Fibroblast of lung (primary cell): ENCODE data around the gene AMIGO1. TPM values are rescaled to one million over a fixed set of nuclear protein-coding genes. Genes with fewer than 3 reads are reported as not detected.

ENCODE experiments used
- DNase-seq, 2 donors: peaks; one replicate each; pipeline versions ENCODE4 v3.0.0 to v3.0.0-alpha.2; 2010; ENCODE audit warnings: low read depth in 2 of 2
- H2AFZ ChIP-seq: 2 replicates; pipeline ENCODE4 v1.5.1; 2012; ENCODE audit warnings: low read length, control low read depth, inconsistent platforms
- H3K27ac ChIP-seq: 2 replicates; pipeline ENCODE4 v1.5.1; 2011; ENCODE audit warnings: low read length, control low read depth; ENCODE audit not compliant: insufficient read depth
- H3K27me3 ChIP-seq: 2 replicates; pipeline ENCODE4 v1.5.1; 2011; ENCODE audit warnings: mild to moderate bottlenecking, low read length; ENCODE audit not compliant: control insufficient read depth, insufficient read depth
- H3K36me3 ChIP-seq: 2 replicates; pipeline ENCODE4 v1.5.1; 2011; ENCODE audit warnings: low read length; ENCODE audit not compliant: control insufficient read depth, insufficient read depth
- H3K4me1 ChIP-seq: 2 replicates; pipeline ENCODE4 v1.5.1; 2011; ENCODE audit warnings: low read length; ENCODE audit not compliant: control insufficient read depth, insufficient read depth; ENCODE audit errors: extremely low read depth
- H3K4me2 ChIP-seq: 2 replicates; pipeline ENCODE4 v1.5.1; 2011; ENCODE audit warnings: low read length, control low read depth; ENCODE audit not compliant: insufficient read depth; ENCODE audit errors: extremely low read depth
- H3K4me3 ChIP-seq, 4 experiments: fragments of 200-600 bp in 1 of 4; sonication (generic) in 1 of 4; replicated peaks in 1 of 4; 2 replicates each; pipeline ENCODE4 v1.5.1; 2011 to 2016; ENCODE audit warnings: low read length in 4 of 4, low read depth in 3 of 4, mild to moderate bottlenecking in 3 of 4, control low read depth in 2 of 4, inconsistent platforms in 1 of 4, mixed read lengths in 1 of 4; ENCODE audit not compliant: insufficient read depth in 1 of 4; ENCODE audit errors: control extremely low read depth in 1 of 4
- H3K79me2 ChIP-seq: 2 replicates; pipeline ENCODE4 v1.5.1; 2012; ENCODE audit warnings: mild to moderate bottlenecking, low read length, inconsistent platforms; ENCODE audit not compliant: control insufficient read depth, insufficient read depth
- H3K9ac ChIP-seq: 2 replicates; pipeline ENCODE4 v1.5.1; 2011; ENCODE audit warnings: mild to moderate bottlenecking, low read length, control low read depth; ENCODE audit not compliant: insufficient read depth
- H3K9me3 ChIP-seq: 2 replicates; pipeline ENCODE4 v1.5.1; 2012; ENCODE audit warnings: low read depth, low read length; ENCODE audit not compliant: control insufficient read depth, insufficient read depth
- H4K20me1 ChIP-seq: 2 replicates; pipeline ENCODE4 v1.5.1; 2011; ENCODE audit warnings: low read length; ENCODE audit not compliant: control insufficient read depth, insufficient read depth; ENCODE audit errors: extremely low read depth
- EZH2 ChIP-seq: IDR thresholded peaks from 2 replicates; pipeline ENCODE4 v1.5.1; 2012; ENCODE audit warnings: low read length, control low read depth, mild to moderate bottlenecking; ENCODE audit errors: missing control alignments
- polyA plus RNA-seq, 2 donors: library from polyadenylated mRNA; depleted of rRNA in 1 of 2; stranded (reverse) in 1 of 2; unstranded in 1 of 2; fragments of >200 nt; gene quantifications; 2 replicates each; pipeline ENCODE4 v1.2.1, GENCODE V29; 2011 to 2012; ENCODE audit warnings: missing spikeins in 1 of 2
- total RNA-seq: library from RNA; depleted of rRNA; stranded (reverse); fragments of >200 nt; gene quantifications from 2 replicates; pipeline ENCODE4 v1.2.1, GENCODE V29; 2014
- TF ChIP-seq, protein P1 (sequence below), 2 donors: IDR thresholded peaks in 1 of 2; conservative IDR thresholded peaks in 1 of 2; 1 replicate in 1 of 2; 2 replicates in 1 of 2; pipeline ENCODE4 v1.5.1; 2011 to 2012; ENCODE audit warnings: low read length in 2 of 2, control low read depth in 1 of 2, inconsistent platforms in 1 of 2, low read depth in 1 of 2, mild to moderate bottlenecking in 1 of 2

Gene AMIGO1
- total and polyA plus RNA-seq, 2 donors (not counting 1 experiment from before 2014, with no cell fraction given), result 0.57 to 2.5 TPM

DNA sequence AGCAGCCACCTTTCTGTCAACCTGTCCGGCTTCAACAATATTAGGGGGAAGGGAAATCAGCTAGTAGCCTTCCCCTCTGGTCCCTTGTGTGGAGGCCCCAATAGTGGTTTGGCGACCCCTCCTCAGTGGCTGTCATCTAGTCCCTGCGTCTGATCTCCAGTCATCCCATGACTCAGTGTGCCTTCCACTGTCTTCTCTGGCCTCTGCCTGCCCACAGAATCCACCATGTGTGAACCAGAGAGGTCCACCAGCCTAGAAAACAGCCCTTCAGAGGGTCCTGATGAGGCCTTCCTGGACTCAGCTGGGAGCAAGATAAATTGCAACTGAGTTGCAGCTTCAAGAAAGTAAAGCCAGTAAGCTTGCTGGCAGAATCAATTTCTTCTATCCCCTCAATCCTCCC is 29.6 kb downstream of the AMIGO1 start:
- DNase-seq, result no peak
- peaks cover 6% of the 10 kb centered on the region for H3K4me1 ChIP-seq
- no peaks in the 10 kb centered on the region for H3K36me3 ChIP-seq
- no peaks in the 10 kb centered on the region for H3K9me3 ChIP-seq
- no peaks in the 10 kb centered on the region for H4K20me1 ChIP-seq
- no peak overlapping the region for H3K4me2 ChIP-seq
- H3K27ac ChIP-seq, result no peak overlapping the region
- H3K9ac ChIP-seq, result no peak overlapping the region
- no peak for TF ChIP-seq EZH2
- TF ChIP-seq, protein P1, sequence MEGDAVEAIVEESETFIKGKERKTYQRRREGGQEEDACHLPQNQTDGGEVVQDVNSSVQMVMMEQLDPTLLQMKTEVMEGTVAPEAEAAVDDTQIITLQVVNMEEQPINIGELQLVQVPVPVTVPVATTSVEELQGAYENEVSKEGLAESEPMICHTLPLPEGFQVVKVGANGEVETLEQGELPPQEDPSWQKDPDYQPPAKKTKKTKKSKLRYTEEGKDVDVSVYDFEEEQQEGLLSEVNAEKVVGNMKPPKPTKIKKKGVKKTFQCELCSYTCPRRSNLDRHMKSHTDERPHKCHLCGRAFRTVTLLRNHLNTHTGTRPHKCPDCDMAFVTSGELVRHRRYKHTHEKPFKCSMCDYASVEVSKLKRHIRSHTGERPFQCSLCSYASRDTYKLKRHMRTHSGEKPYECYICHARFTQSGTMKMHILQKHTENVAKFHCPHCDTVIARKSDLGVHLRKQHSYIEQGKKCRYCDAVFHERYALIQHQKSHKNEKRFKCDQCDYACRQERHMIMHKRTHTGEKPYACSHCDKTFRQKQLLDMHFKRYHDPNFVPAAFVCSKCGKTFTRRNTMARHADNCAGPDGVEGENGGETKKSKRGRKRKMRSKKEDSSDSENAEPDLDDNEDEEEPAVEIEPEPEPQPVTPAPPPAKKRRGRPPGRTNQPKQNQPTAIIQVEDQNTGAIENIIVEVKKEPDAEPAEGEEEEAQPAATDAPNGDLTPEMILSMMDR (conservative IDR thresholded peaks at IDR 0.05 in 1 of 2, IDR thresholded peaks at IDR 0.05 in 1 of 2; ENCODE audit: low read depth in 1 of 2, low read length in 2 of 2), result no peak
- no peaks in the 10 kb centered on the region for H3K79me2 ChIP-seq
- peaks cover 9% of the 10 kb centered on the region for H3K27me3 ChIP-seq
- H2AFZ ChIP-seq, result no peak overlapping the region
- no peak overlapping the region for H3K4me3 ChIP-seq

DNA sequence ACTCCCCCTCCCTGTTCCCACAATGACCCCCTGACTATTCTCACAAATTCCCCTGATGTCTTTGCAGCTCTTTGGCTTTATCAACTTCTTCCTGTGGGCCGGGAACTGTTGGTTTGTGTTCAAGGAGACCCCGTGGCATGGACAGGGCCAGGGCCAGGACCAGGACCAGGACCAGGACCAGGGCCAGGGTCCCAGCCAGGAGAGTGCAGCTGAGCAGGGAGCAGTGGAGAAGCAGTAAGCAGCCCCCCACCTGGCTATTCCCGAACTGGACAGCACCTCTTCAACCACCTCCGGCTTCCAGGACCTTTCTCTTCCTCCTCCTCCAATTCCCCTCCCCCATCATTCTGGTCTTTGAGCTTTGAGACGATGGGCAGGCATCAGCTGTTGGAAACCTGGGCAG is 30.2 kb downstream of the AMIGO1 start:
- DNase-seq, result no peak
- H3K9ac ChIP-seq, result no peak overlapping the region
- peaks cover 12% of the 10 kb centered on the region for H3K27me3 ChIP-seq
- H3K9me3 ChIP-seq, result no peaks in the 10 kb centered on the region
- H3K4me1 ChIP-seq, result peaks cover 6% of the 10 kb centered on the region
- H2AFZ ChIP-seq, result no peak overlapping the region
- TF ChIP-seq, protein P1 (conservative IDR thresholded peaks at IDR 0.05 in 1 of 2, IDR thresholded peaks at IDR 0.05 in 1 of 2; ENCODE audit: low read depth in 1 of 2, low read length in 2 of 2), result no peak
- TF ChIP-seq EZH2, result no peak
- H3K79me2 ChIP-seq, result no peaks in the 10 kb centered on the region
- H4K20me1 ChIP-seq, result no peaks in the 10 kb centered on the region
- H3K36me3 ChIP-seq, result no peaks in the 10 kb centered on the region
- no peak overlapping the region for H3K4me2 ChIP-seq
- no peak overlapping the region for H3K4me3 ChIP-seq
- H3K27ac ChIP-seq, result no peak overlapping the region

DNA sequence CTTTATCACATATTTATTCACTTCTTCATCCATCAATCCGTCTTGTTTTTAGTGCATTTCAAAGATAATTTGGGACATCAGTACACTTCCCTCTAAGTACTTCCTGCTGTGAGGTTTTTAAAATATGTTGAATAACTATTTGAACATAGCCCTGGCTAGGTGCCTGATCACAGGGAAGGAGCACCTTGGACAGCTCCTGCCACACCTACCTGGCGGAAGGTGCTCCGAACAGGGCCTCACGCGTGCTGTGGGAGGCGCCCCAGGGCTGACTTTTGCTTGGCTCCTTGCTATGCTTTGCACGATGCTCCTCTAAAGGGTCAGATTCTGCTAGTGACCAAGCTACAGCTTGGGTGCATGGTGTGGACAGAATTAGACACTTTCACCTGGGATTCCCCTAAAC is 30.7 kb downstream of the AMIGO1 start:
- Histone ChIP-seq H3K27me3 (peaks cover 12% of the 10 kb centered on the region), H4K20me1 (no peaks in the 10 kb centered on the region), H3K4me2 (no peak overlapping the region), H3K27ac (no peak overlapping the region), H3K36me3 (no peaks in the 10 kb centered on the region), H3K79me2 (no peaks in the 10 kb centered on the region), H3K4me1 (peaks cover 6% of the 10 kb centered on the region), H3K9me3 (no peaks in the 10 kb centered on the region), H3K4me3 (no peak overlapping the region), H3K9ac (no peak overlapping the region), H2AFZ (no peak overlapping the region)
- DNase-seq, result no peak
- no peak for TF ChIP-seq EZH2
- TF ChIP-seq, protein P1 (conservative IDR thresholded peaks at IDR 0.05 in 1 of 2, IDR thresholded peaks at IDR 0.05 in 1 of 2; ENCODE audit: low read depth in 1 of 2, low read length in 2 of 2), result no peak
